ENCODE measurements around the gene C1QTNF1.
"Not testable (repeated sequence)": the region's sequence is repeated elsewhere in the genome, so short reads cannot be mapped to it uniquely, and the experiment has no call there.

The C1QTNF1 gene

DNA sequence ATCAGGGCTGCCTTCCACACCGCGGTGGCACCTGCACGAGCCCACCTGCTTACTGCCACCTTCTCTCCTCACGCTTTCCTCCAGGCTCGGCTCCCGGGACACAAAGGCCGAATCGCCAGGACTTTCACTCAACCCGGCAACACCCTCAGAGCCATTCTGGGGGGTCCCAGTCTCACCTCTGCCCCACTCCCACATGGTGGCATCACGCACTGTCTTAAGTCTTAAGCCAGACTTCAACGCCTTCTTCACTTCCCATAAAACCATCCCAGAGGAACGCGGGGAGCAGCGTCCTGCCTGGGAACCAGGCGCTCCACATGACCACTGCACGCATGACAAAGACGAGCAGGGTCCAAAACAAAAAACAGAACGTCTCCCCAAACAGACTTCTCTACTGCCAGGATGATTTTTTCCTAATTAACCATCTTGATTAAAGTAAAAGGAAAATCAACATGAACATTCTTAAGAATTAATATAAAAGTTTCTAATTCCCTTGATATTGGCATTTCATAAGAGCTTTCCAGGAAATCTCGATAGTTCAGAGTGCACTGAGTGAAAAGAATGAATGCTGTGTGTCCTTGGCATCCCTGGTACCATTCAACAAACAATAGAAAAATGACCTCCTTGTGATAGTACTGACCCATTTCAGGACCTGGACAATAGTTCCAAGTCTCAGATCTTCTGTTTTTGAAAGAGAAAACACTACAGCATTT lies 17.0 kb upstream of the C1QTNF1 start:
- DNase-seq: no peak

DNA sequence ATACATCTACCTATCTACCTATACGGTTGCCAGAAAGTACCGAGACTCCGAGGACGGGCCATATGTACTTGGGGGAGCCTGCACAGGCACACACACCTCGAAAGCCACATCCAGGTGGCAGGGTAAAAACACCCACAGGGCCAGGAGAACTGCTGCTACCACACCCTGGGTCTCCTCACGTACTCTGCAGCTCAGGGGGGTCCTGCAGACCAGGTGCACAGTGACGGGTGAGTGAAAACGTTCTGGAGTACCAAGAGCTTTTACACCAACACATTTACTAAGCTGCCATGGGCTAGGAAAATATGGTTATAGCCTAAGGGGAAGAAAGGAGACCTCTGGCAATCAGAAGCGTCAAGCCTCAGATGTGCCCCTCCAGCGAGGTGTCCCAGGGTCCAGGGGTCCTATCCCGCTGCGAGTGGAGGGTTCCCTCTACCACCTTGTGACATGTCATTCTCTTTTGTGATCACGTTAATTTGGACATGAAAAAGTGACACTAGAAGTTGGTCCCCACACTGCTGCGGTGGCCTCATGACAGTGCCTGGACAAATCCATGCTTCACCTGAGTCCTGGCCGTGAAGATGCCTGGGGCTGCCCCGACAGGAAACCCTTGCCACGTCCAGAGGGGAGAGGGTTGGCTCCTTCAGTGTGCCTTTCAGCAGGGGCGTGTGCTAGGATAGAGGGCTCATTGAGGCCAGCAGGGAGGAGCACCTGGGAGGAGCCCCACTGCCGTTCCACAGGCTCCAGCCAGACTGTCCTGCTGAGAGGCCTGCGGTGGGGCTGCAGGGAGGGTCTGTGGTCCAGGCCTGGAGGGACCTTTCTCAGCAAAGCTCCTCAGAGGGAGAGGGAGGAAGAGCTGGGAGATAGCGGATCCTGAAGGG lies 16.2 kb upstream of the C1QTNF1 start:
- DNase-seq: no peak

DNA sequence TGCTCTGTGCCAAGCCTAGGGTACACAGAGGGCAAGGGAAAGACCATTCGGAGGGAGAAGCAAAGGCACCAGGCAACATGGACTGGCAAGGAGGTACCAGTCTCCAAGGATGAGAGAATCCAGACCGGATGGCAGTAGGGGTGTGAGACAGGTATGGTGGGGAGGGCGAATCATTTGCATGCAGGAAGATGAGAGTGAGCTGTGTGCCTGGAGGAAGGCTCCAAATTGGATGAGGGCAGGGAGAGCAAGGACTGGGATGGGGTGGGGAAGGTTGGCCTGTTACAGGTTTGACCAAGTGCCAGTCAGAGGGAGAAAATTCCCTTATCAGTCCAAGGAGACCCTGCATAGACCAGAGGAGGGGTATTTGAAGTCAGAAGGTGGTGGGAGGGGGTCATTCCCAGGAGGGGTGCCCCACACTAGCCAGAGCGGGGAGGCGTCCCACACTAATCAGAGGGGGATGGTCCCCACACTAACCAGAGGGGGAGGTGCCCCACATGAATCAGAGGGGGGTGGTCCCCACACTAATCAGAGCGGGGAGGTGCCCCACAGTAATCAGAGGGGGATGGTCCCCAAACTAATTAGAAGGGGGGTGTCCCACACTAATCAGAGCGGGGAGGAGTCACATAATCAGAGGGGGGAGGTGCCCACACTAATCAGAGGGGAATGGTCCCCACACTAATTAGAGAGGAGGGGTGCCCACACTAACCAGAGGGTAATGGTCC lies 15.1 kb upstream of the C1QTNF1 start:
- no peak for DNase-seq

DNA sequence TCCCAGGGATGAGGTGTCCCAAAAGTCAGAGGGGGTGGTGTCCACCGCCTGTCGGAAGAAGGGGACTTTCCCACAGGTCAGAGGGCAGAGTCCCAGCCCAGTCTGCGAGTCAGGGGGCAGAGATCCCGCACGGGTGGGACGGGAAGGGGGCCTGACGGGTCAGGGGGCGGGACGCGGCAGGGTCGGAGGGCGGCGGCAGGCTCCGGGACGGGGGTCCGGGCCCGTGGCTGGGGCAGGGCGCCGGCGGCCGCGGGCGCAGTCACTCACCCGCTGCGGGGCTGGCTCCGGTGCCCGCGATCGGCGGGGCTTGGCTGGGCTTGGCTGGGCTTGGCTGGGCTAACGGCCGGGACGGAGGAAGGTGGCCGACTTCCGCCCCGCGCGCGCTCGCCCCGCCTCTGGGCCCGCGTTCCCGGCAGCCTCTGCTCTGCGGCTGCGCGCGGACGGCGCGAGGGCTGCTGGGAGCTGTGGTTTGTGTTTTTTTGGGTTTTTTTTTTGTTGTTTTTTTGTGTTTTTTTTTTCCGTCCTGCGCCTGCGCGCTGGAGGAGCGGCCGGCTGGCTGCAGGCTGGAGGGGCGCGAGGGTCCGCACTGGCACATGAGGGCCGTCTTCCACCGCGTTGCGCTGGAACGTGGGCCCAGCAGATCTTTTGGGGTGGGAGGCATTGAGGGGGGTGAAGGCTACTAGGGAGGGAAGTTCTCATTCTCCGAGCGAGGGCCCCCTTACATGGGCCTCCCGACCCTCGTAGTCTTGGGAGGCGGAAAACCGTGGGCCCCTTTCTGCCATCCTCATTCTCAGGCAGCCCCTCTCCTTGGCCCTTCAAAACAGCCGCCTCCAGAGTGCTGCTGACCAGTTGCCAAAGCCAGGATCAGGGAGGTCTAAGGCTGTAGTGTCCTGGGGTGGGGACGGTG lies 14.3 kb upstream of the C1QTNF1 start, which contains the start of gene CANT1:
Gene CANT1, minus strand, starts transcription at position 368 of the 907 bp plus-strand sequence. CDS start 12,142 bp downstream, outside the sequence.
- DNase-seq: peak; percentile 86

DNA sequence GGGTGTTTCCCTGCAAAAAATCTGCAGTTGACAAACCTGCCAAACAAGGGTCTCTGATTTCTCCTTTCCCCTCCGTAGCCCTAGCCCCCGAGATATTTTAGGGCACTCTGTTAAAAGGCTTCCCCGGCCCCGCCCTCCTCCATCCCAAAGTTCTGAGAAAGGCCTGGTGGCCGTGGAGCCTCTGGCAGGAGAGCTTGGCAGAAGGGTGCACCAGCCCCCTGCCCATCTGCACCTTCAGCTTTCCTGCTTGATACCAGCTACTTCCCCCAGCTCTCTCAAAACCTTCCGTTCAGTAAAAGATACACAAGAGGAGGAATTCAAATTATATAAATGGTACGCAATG lies 13.7 kb upstream of the C1QTNF1 start:
- DNase-seq: no peak

DNA sequence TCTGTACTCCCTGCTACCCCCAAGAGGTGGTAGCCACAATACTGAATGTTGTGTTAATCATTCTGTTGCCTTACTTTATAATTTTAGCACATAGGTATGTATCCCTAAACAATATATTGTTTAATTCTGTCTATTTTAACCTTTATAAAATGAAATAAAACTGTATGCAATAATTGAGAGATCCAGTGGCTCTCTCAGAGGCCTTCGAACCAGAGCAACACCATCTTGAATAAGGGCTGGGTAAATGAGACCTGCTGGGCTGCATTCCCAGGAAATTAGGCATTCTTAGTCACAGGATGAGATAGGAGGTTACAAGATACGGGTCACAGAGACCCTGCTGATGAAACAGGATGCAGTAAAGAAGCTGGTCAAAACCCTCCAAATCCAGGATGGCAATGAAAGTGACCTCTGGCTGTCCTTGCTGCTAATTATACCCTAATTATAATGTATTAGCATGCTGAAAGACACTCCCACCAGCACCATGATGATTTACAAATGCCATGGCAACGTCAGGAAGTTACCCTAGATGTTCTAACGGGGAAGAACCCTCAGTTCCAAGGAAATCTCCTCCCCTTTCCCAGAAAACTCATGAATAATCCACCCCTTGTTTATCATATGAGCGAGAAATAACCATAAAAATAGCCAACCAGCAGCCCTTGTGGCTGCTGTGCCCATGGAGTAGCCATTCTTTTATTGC lies 12.4 kb upstream of the C1QTNF1 start:
- no peak for DNase-seq

DNA sequence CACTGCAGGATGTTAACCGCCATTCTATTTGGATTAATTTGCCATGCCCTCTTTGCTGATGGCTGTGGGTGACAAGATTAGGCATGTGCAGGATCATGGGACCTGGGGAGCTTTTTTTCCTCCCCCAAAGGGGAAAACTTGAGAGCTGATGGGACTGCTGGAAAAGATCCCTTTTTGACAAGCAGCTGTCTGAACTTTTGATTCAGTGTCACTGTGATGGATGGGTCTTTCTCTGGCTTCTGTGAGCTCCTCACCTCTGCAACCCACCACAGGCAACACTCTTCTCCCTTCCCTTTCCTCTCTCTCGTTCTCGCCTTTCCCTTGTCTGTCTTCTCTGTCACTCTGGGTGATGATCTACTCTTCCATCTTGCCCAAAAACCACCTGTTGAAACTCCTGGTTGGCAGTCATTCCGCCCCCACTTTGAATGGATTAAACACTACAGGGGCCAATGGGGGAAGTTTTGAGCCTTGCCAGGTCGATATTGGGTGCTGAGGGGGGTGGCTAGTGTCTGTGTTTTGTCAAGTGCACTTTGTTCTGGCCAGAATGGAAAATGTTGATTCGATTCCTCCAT lies 11.3 kb upstream of the C1QTNF1 start:
- no peak for DNase-seq

DNA sequence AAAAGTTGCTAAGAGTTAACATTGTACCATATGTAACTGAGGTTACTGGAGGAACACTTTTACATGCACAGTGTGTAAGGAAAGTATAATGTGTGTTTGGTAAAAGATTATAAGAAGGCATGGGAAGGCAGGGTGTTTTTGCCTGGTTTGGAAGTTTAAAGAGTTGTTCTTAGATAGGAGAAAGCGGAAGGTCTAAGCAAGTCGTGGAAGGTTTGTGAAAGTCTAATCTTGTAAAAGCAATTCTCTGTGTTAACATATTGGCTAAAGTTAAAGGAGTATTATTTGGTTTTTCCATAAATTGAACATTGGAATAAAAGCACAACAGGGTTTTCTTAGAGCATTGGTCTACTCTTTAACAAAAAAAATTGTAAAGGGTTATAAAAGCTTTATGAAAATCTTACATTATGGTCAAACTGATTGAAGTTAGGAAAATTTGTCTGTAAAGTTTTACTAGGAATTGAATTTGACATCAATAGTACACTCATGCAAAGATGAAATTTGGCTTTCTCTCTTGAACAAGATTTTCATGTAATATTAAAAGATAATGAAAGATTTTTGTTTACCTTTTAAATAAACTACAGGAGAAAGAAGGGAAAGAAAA lies 9.7 kb upstream of the C1QTNF1 start:
- DNase-seq: no peak

DNA sequence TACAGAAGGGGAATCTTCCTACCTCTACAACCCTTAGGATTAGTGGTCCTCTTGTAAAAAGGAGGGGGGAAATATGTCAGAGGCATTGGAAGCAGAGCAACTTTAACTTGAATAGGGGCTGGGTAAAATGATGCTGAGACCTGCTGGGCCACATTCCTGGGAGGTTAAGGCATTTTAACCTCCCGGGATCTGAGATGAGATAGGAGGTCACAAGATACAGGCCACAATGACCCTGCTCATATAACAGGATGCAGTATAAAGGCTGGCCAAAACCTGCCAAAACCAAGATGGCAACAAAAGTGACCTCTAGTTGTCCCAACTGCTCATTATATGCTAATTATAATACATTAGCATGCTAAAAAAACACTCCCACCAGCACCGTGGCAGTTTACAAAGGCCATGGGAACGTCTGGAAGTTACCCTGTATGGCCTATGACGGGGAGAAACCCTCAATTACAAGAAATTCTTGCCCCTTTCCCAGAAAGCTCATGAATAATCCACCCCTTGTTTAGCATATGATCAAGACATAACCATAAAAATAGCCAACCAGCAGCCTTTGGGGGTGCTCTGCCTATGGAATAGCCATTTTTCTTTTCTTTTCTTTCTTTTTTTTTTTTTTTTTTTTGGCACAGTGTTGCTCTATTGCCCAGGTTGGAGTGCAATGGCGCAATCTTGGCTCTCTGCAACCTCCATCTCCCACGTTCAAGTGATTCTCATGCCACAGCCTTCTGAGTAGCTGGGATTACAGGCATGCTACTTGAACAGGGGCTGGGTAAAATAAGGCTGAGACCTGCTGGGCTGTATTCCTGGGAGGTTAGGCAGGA lies 6.2 kb upstream of the C1QTNF1 start:
- no peak for DNase-seq

DNA sequence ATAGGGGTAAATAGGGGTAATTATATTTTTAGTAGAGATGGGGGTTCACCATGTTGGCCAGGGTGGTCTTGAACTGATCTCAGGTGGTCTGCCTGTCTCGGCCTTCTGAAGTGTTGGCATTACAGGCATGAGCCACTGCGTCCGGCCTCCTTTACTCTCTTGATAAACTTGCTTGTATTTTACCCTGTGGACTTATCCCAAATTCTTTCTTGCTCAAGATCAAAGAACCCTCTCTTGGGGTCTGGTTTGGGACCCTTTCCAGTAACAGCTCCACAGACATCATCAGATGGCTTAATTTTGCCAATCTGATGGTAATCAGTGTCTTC lies 5.6 kb upstream of the C1QTNF1 start:
- DNase-seq: no peak

DNA sequence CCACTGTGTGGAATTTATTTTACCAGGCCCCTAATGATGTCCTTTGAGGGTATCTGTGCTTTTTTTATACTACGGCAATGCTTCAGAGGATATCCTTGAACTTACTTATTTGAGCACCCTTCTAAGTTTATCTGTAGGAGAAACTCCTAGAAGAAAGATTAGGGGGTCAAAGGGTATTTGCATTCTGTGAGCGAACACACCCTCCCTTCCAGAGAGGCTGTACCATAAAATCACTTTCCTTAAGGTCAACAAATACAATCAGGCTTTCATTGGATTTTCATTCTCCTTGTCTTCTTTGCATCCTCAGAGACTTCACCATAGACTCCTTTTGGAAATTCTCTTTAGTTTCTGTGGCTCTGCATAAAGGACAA lies 4.7 kb upstream of the C1QTNF1 start:
- no peak for DNase-seq

DNA sequence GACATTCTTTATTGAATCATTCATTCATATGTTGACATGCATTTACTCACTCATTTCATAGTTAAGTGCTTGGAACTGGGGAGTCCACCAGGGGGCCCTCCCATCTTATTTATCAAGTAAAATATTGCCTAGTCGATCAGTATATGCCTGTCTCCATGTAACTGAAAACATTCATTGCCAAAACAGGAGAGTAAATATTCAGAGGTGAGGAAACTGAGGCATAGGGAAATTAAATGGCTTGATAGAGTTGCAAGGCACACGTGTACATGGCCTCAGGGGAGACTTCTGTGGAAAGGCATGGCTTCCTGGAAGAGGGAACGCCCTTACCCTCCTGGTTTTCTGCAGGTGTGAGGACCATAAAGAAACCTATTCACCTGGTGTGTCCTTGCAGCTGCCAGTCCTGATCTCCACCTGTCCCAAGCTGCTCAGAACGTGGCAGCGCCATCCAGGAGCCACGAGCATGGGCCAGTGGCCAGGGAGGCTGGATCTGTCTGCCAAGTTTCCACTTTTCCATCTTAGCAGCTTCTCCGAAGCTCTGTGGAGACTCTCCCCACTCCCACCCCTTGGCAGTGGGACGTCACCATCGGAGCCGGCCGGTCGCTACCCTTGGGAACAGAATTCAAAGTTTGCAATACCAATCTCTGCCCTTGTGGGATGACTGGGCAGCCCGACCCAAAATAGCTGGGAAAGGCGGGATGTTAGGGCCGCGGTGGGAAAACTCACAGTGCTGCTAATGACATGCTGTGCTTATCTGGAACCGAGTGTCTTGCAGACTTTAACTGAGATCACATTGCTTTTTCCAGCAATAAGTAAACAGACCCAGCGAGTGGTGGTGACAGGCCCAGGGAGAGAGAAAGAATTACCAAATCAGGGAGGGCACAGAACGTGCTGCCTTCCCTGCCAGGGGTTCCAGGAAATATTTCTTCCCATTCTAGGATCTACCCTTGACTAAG lies 4.1 kb upstream of the C1QTNF1 start:
- peak; percentile 57 for DNase-seq

DNA sequence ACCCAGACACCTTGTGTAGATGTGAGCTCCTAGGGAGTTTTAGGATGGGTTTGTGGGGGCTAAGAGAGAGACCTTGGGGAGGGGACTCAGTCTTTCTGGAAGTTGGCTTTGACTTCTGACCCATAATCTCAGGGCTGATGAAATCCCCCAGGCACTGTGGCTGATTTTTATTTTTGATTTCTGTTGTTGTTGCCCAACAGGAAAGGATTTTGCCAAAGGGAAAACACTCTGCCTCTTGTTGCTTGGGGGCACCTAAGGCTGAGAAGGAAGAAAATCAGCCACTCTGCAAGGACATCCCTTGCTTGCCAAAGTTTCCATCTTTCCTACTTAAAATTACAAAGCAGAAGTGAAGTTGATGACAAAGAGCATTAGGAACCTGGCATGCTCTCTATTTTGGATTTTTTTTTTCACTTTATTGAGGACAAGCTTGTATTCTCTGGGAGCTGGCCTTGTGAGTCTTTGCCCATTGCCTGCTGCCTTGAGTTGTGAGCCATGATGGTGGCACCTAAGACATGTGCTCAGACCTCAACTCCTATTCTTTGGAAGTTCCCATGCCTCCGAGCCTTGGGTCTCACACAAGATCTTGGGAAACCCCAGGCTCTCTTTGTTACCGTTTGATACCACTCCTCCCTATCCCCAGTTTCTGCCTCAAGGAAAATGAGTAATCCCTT lies 3.2 kb upstream of the C1QTNF1 start:
- DNase-seq: no peak

DNA sequence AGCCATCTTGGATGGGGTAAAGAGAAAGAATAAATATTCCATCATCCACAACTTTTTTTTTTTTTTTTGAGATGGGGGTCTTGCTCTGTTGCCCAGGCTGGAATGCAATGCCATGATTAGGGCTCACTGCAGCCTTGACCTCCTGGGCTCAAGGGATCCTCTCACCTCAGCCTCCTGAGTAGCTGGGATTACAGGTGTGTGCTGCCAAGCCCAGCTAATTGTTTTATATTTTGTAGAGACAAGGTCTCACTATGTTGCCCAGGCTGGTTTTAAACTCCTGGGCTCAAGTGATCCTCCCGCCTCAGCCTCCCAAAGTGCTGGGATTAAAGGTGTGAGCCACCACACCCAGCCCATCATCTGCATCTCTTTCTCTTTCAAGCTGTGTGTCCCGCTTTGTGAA lies 2.0 kb upstream of the C1QTNF1 start:
- not testable (repeated sequence) for DNase-seq

DNA sequence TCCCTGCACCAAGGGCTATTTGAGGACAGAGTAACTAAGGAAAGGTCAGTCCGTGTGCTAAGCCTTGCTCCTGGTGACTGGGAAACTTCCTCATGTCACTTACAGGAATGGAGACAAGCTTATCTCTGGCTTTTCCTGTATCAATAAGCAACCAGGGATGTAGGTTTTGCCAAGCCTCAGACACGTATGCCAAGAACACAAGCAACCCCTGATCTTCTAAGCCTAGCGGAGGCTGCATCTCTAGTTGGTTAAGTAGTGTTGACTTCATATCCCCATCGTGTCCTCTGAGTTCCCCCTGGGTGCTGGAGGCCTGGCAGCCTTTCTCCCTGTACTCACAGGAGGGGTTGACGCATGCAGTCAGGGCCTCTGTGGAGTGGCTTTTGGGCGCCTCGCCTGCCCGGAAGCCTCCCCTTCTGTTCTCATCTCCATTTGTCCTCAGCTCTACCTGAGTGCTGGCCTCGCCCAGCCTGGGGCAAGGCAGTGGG lies 1.4 kb upstream of the C1QTNF1 start:
- DNase-seq: no peak

DNA sequence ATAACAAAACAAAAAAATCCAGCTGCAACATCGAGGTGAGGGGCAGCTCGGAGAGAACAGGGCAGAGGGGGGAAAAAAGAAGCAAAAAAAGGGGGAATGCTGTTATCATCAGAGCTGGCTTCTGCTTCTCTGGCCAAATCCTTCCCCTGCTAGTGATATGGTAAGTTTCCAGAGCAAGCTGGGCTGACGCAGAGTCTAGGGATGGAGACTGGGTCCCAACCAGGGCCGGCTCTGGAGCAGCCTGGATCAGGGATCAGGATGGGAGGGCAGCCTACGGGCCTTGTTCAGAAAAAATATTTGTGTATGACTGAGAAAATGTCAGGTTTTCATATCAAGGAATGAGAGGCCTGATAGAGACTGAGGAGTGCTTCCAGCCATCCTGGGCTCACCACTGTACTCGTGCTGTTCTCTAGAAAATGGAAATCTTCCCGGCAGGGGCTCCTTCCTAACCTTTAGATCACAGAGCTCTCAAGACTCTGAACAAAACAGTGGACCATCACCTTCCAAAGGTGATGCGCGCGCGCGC lies 726 bp upstream of the C1QTNF1 start:
- no peak for DNase-seq

DNA sequence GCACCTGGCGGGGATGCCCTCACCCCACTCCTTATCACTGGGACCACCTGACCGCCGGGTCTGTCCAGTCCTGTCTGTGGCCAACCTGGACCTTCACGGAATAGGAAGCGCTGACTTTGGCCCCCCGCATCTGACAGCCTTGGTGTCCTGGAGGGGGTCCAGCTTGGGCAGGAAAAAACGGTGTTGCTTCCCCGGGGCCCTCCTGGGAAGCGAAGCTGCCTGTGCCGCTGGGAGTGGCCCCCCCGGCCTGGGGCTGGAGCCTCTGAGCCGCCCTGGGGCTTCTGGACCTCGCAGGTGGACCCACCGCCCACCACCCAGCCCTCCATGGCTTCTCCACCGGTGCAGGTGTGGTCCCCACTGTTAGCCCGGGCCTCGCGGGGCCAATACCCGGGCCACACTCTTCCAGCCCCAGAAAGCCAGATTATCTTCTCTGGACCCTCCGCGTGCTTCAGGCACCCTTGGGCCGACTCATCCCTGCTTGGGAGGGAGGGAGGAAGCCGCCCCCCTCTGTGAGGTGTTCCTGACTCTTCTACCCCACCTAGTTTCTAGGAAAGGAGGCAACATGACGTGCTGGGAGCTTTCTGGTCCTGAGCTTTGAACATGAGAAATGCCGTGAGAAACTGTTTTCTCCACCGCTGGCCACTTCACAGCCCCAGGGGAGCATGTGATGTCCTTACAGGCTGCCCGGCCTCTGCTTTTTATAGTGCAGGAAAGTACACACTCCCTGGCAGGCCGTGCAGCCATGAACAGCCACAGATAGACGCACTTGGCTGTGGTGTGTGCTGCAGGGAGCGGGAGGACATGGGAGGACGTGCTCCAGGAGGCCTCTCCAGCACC lies 1.1 kb downstream of the C1QTNF1 start:
- no peak for DNase-seq
